Measurements from ENCODE around the gene CBLB. TPM values are rescaled to one million over a fixed set of nuclear protein-coding genes. Genes with fewer than 3 reads are reported as not detected.

The CBLB gene
- total RNA-seq, 2 donors from 2014 or later = 28.2 to 62.8 TPM

- no peak for DNase-seq (ENCODE audit: low spot score)
- no peaks in the 10 kb centered on the region for H3K36me3 ChIP-seq
- H3K27ac ChIP-seq = no peak overlapping the region
- no peaks in the 10 kb centered on the region for H3K9me3 ChIP-seq
- 91% methylated on average over 3 of the region's 3 CpGs for WGBS
- TF ChIP-seq CTCF (IDR thresholded peaks at IDR 0.05) (no peak), POLR2AphosphoS5 (IDR thresholded peaks at IDR 0.05) (no peak), POLR2A (IDR thresholded peaks at IDR 0.05) (no peak)
- H3K4me1 ChIP-seq (replicated peaks) = no peaks in the 10 kb centered on the region
- H3K4me3 ChIP-seq = no peak overlapping the region
- no peaks in the 10 kb centered on the region for H3K27me3 ChIP-seq (replicated peaks; ENCODE audit: insufficient read depth)
- intact Hi-C loops (cut with DNase I) = no loop called here
Observed at GRCh38 chr3:105842449-105842848, 26.4 kb downstream of the CBLB start.

- H3K27ac ChIP-seq = no peak overlapping the region
- no peaks in the 10 kb centered on the region for H3K27me3 ChIP-seq (replicated peaks; ENCODE audit: insufficient read depth)
- H3K4me3 ChIP-seq = no peak overlapping the region
- H3K4me1 ChIP-seq (replicated peaks) = no peaks in the 10 kb centered on the region
- no peaks in the 10 kb centered on the region for H3K36me3 ChIP-seq
- no peaks in the 10 kb centered on the region for H3K9me3 ChIP-seq
- DNase-seq (ENCODE audit: low spot score) = no peak
- TF ChIP-seq POLR2A (IDR thresholded peaks at IDR 0.05) (no peak), POLR2AphosphoS5 (IDR thresholded peaks at IDR 0.05) (no peak), CTCF (IDR thresholded peaks at IDR 0.05) (no peak)
- intact Hi-C loops (cut with DNase I) = no loop called here
- WGBS = 83% methylated on average over 2 of the region's 2 CpGs
Observed at GRCh38 chr3:105837947-105838346, 30.9 kb downstream of the CBLB start.

DNA sequence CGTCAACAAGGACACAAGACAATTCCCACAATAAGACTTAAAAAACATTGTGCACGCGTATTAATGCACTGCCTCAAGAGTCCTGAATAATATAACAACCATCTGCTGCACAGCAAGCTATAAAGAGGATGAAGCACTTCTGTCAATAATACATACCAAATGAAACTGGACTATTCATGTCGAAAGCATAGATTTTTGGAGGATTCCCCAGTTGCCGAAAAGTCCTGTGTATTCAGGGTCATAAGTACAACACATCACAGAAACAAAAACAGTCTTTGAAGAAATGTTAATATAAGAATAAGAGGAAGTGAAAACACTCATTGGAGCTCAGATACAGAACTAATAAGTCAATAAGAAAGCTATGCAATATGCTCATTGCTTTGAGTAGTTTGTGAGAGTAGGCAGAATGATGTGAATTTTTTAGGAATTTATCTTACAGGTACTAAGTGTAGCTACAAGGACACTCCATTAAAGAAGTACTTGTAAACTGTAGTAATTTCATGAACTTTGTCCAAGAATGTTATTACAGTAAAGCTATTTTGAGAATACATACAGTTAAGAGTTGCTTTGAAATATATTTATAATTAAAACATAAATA, 31.6 kb downstream of the CBLB start:
- WGBS = 80% methylated on average over 5 of the region's 5 CpGs
- no peak overlapping the region for H3K27ac ChIP-seq
- no peaks in the 10 kb centered on the region for H3K27me3 ChIP-seq (replicated peaks; ENCODE audit: insufficient read depth)
- TF ChIP-seq POLR2A (IDR thresholded peaks at IDR 0.05) (no peak), POLR2AphosphoS5 (IDR thresholded peaks at IDR 0.05) (no peak), CTCF (IDR thresholded peaks at IDR 0.05) (no peak)
- DNase-seq (ENCODE audit: low spot score) = no peak
- no peaks in the 10 kb centered on the region for H3K9me3 ChIP-seq
- intact Hi-C loops (cut with DNase I) = no loop called here
- no peaks in the 10 kb centered on the region for H3K4me1 ChIP-seq (replicated peaks)
- H3K36me3 ChIP-seq = no peaks in the 10 kb centered on the region
- H3K4me3 ChIP-seq = no peak overlapping the region

- H3K9me3 ChIP-seq = no peaks in the 10 kb centered on the region
- H3K27me3 ChIP-seq (replicated peaks; ENCODE audit: insufficient read depth) = no peaks in the 10 kb centered on the region
- no peaks in the 10 kb centered on the region for H3K4me1 ChIP-seq (replicated peaks)
- no peak for TF ChIP-seq POLR2A (IDR thresholded peaks at IDR 0.05)
- no peak for TF ChIP-seq CTCF (IDR thresholded peaks at IDR 0.05)
- TF ChIP-seq POLR2AphosphoS5 (IDR thresholded peaks at IDR 0.05) = no peak
- H3K36me3 ChIP-seq = no peaks in the 10 kb centered on the region
- WGBS = 84% methylated on average over 5 of the region's 5 CpGs
- intact Hi-C loops (cut with DNase I) = no loop called here
- no peak overlapping the region for H3K27ac ChIP-seq
- DNase-seq (ENCODE audit: low spot score) = no peak
- H3K4me3 ChIP-seq = no peak overlapping the region
Observed at GRCh38 chr3:105836533-105836932, 32.3 kb downstream of the CBLB start.

DNA sequence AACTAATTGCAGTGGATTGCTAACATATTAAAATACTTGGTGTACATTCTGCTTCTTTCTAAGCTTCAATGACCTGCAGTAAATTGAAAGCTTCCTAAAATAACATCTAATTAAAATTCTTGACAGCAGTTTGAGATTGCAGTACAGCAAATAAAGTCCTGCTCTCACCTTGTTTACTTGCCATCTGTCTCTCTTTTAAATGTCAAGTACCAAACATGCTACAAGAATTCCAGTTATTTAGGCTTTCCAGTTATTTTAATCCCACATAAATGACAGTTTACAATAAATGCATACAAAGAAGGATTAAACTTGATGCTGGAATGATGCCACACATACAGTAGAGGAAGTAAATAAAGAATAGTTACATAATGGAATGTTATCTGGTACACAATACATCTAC, 33.2 kb downstream of the CBLB start:
- no peak overlapping the region for H3K27ac ChIP-seq
- intact Hi-C loops (cut with DNase I) = no loop called here
- TF ChIP-seq POLR2A (IDR thresholded peaks at IDR 0.05) (no peak), POLR2AphosphoS5 (IDR thresholded peaks at IDR 0.05) (no peak), CTCF (IDR thresholded peaks at IDR 0.05) (no peak)

More for the DNA sequence above, 33.2 kb downstream of the CBLB start:
- no peaks in the 10 kb centered on the region for H3K27me3 ChIP-seq (replicated peaks; ENCODE audit: insufficient read depth)
- H3K9me3 ChIP-seq = no peaks in the 10 kb centered on the region
- no peak for DNase-seq (ENCODE audit: low spot score)
- no peak overlapping the region for H3K4me3 ChIP-seq
- no peaks in the 10 kb centered on the region for H3K4me1 ChIP-seq (replicated peaks)
- no peaks in the 10 kb centered on the region for H3K36me3 ChIP-seq

Data from prostate gland (tissue), 2 donors.